Smooth muscle cell of the brain vasculature (primary cell): ENCODE measurements around the gene ZBED1.
"Not testable (repeated sequence)": the region's sequence is repeated elsewhere in the genome, so short reads cannot be mapped to it uniquely, and the experiment has no call there.

Source experiments
- DNase-seq: peaks from one replicate; pipeline ENCODE4 v3.0.0-alpha.2; 2012; ENCODE audit warnings: low read depth, low spot score

The ZBED1 gene

DNA sequence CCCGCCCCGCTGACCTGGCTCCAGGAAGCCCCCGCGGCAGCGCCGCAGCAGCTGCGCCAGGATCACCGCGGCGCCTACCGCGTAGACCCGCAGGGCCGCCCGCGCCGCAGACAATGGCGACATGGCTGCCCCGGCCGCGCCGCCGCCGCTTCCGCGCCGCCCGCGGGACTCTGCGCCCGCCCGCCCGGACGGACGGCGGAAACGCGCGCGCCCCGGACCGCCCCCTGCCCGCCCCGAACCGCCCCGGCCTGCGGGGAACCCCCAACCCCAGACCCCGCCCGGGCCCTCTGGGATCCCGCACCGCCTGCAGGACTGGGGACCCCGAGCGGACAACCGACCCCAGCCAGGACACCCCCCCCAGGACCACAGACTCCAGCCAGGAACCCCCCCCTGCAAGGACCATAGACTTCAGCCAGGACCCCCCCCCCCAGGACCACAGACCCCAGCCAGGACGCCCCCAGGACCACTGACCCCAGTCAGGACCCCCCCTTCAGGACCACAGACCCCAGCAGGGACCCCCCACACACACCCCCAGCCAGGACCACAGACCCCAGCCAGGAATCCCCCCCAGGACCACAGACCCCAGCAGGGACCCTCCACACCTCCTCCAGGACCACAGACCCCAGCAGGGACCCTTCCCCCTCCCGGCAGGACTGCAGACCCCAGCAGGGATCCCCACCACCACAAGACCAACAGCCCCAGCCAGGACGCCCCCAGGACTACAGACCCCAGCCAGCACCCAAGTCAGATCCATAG lies at the start of gene ZBED1, which contains the start of gene DHRSX:
TSS of gene ZBED1 (minus strand) at position 174 of the 756 bp plus-strand sequence. CDS start 10,257 bp downstream, outside the sequence.
TSS of gene DHRSX (minus strand) at position 174 of the 756 bp plus-strand sequence. CDS start at position 123, 51 bp downstream.
- no peak for DNase-seq

DNA sequence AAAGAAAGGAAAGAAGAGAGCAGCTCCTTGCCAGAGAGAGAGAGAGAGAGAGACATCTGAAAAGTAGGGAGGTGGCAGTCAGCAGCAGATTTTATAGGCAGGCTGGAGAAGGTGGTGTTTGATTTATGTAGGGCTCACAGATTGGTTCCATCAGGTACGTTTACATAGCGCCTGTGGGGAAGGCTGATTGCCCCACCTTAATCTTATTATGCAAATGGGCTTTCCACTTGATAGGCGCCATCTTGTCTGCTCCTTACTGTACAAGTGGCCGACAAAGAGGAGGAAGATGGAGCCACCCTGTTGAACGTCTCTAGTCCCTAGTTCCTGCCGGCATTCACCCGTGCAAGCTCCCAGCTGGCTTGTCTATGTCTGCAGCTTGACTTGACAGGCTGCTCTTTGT lies 49.1 kb upstream of the ZBED1 start:
- DNase-seq: no peak

DNA sequence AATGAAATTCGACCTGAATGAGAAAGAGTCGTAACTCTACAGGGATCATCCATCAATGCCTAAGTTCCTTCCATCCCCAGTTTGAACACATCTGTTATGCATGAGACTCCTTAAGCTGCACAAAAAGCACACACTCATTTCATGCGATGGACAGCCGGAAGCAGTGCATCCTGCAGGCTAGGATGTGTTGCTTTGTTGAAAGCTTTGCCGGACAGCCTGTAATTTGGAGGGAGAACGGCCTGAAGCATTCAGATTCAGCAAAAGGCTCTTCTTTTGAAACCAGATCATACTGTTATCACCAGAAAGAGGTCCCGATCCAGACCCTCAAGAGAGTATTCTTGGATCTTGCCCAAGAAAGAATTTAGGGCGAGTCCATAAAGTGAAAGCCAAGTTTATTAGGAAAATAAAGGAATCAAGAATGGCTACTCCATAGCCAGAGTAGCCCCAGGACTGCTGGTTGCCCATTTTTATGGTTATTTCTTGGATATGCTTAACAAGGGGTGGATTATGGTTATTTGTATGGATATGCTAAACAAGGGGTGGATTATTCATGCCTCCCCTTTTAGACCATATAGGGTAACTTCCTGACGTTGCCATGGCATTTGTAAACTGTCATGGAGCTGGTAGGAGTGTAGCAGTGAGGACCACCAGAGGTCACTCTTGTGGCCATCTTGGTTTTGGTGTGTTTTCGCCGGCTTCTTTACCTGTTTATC lies 48.1 kb upstream of the ZBED1 start:
- DNase-seq: no peak

DNA sequence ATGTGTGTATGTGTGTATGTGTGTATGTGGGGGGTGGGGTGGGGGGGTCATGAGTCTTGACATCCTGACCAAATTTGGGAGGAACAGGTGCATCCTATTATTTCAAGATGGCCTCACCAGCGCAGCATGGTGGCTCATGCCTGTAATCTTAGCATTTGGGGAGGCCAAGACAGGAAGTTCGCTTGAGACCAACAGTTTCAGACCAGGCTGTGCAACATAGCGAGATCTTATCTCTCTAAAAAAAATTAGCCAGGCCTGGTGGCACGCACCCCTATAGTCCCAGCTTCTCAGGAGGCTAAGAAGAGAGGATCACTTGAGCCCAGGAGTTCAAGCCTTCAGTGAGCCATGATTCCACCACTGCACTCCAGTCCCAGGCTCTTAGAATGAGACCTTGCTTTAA lies 47.0 kb upstream of the ZBED1 start:
- DNase-seq: no peak

DNA sequence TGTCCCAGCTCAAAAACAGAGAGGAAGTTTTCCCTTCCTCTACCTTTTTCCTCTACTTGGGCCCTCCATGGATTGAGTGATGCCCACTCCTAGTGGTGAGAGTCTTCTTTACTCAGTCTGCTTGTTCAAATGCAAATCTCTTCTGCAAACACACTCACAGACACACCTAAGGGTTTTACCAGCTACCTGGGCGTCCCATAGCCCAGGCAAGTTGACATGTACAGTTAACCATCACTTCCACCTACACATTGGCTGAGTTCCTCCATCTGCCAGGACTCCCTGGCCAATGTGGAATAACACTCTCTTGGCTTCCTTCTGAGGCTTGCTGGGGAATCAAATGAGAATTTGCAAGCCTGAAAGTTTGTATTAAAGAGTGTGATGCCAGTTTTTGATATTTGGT lies 45.7 kb upstream of the ZBED1 start:
- DNase-seq: no peak

DNA sequence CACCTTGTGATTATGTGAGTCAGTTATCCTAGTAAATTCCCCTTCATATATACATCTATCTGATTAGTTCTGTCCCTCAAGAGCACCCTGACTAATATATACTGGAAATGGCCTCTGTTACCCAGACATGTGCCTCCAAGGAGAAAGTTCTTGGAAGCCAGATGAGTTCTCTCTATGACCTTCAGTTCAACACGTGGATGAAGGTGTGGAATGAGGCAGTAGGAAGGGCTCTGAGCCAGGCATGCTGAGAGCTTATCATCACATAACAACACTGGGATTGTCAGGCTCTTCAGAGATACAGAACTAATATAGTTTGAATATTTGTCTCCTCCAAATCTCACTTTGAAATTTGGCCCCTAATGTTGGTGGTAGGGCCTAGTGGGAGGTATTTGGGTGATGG lies 44.4 kb upstream of the ZBED1 start:
- DNase-seq: no peak

DNA sequence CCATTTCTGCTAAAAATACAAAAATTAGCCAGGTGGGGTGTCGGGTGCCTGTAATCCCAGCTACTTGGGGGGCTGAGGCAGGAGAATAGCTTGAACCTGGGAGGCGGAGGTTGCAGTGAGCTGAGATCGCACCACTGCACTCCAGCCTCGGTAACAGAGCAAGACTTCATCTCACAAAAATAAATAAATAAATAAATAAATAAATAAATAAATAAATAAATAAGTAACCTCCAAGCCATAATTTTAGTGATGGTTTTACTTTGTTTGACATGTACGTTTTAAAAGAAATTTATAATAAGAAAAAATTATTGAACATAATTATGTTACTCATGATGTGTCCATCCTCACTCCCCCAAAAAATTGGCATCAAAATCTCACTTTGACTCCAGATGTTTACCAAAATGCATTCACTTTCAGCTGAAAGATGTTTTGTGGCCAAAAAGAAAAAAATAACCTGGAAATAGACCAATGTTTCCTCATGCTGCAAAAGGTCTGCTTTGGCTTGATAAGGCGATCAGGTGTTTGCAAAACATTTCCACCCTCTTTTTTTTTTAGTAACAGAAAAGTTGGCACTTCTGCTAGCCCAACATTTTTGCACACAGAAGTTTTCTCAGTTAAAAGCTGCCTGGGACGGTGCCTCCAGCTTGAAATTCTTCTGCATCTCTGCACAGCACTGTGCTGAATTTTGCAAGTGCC lies 42.2 kb upstream of the ZBED1 start:
- DNase-seq: no peak

DNA sequence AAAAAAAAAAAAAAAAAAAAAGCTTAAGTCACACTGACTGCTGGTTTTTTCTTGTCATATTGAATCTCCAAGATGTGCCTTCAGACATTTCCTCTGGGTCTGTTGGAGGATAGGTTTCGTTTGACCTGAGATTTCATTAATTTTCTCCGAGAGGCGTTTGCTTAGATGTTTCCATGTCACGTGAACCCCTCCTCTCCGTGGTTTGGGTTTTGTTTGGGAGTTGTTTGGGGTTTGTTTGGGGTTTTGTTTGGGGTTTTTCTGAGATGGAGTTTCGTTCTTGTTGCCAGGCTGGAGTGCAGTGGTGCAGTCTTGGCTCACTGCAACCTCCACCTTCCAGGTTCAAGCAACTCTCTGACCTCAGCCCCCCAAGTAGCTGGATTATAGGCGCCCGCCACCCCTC lies 40.8 kb upstream of the ZBED1 start:
- DNase-seq: no peak

DNA sequence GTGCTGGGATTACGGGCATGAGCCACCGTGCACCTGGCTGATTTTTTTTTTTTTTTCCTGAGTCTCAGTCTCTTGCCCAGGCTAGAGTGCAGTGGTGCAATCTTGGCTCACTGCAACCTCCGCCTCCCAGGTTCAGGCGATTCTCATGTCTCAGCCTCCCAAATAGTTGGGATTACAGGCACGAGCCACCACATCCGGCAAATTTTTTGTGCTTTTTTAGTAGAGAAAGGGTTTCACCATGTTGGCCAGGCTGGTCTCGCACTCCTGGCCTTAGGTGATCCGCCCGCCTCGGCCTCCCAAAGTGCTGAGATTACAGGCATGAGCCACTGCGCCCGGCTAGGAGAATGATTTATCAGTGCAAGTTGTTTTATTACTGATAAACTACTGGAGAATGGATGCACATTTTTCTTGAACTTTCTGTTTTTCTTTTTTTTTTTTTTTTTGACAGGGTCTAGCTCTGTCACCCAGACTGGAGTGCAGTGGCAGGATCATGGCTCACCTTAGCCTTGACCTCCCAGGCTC lies 39.7 kb upstream of the ZBED1 start:
- DNase-seq: no peak

DNA sequence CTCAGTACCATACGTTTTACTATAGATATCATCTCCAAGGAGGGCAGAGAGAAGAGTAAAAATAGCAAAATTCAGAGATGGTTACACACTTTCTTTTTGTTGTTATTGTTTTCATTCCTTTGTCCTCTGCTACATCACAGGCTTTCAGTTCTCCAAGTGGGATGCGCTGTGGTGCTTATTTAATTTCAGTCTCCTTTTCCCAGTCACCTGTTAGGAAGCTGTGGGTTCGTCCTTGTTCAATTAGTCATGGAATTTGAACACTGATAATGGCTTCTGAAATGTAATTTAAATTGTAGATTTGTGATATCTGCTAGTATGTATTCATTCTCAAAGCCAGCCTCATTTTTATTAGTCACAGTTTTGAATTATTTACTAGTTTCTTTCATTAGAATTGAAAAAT lies 38.8 kb upstream of the ZBED1 start:
- no peak for DNase-seq

DNA sequence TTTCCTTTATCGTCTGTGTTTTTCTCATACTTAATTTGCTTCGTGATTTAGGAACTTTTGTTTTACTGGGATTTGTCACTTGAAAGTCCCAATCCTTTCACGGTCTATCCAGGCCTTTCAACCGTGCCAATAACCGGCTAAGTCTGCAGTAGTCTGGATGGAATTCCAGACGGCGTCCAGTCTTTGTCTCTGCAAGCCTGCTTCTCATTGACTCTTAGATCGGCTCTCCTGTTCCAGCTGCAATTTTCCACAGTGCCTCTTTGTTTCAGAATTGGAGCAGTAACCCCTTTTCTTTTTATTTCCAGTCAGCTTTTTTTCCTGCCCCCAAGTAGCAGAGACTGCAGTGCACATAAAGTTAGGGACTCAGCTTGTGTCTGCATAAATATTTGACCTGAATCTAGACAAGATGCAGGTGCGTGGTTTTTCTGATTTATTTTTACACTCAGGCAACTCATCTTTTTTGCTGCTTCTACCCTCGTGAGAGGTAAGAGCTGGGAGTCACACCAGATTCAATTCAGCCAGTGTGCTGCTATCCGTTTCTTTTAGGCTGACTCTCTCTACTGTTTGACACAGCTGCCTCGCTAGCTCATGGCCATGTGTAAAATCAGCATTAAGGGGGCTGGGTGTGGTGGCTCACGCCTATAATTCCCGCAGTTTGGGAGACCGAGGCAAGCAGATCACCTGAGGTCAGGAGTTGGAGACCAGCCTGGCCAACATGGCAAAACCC lies 37.4 kb upstream of the ZBED1 start:
- no peak for DNase-seq

DNA sequence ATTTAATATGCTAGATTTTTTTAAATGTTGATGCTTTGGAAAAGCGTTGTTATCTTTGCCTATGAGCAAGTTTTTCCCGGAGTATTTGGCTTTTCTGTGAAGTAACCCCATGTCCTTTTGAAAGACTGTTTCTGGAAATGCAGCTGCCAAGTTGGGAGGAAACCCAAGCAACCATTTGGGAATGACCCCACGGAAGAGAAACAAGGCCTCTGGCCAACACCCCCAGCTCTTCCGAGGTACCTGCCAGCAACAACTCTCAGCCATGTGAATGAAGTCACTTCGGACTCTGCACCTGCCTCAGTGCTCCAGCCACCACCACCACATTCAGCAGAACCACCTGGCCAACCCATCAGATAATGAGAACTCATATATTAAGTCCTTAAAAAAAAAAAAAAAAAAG lies 36.2 kb upstream of the ZBED1 start:
- DNase-seq: no peak

DNA sequence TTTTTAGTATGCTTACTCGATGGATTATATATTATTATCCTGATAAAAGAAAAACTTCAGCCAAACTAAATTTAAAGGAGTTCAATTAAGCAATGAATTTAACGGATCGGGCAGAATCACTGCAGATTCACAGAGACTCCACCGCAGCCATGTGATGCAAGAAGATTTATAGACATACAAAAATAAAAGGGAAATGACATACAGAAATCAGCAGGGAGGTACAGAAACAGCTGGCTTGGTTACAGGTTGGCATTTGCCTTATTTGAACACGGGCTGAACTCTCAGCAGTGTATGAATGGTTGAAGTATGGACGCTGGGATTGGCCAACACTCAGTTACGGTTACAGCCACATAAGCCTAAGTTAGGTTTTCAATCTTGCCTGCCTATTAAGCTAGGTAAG lies 35.4 kb upstream of the ZBED1 start:
- no peak for DNase-seq

DNA sequence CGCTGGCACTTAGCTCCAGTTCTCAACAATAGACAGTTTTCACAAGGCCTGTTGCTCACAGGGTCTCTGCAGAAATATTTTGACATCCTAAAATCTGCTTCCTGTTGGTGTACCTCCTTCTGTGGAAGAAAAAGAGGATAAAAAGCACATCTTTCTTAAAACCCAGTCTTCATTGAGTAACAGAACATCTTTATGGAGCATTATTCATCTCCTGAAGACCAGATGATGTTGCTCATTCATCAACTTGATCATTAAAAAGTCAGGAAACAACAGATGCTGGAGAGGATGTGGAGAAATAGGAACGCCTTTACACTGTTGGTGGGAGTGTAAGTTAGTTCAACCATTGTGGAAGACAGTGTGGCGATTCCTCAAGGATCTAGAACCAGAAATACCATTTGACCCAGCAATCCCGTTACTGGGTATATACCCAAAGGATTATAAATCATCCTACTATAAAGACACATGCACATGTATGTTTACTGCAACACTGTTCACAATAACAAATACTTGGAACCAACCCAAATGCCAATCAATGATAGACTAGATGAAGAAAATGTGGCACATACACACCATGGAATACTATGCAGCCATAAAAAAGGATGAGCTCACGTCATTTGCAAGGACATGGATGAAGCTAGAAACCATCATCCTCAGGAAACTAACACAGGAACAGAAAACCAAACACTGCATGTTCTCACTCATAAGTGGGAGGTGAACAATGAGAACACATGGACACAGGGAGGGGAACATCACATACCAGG lies 33.7 kb upstream of the ZBED1 start:
- DNase-seq: not testable (repeated sequence)

DNA sequence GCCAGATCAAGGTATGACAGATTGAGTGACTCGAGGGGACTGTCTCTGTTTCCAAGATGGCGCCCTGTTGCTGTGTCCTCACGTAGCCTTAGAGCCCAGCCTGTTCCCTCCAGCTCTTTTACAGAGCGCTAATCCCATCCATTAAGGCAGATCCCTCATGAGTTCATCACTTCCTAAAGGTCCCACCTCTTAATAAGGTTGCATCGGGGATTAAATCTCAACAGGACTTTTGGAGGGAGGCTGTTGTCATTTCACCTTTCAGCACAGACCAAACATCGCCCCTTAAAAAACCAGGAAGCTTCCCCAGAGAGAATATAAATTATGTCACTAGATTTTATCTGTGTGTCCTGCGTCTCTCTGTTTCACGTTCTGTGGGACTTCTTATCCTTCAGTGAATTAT lies 32.6 kb upstream of the ZBED1 start:
- no peak for DNase-seq

DNA sequence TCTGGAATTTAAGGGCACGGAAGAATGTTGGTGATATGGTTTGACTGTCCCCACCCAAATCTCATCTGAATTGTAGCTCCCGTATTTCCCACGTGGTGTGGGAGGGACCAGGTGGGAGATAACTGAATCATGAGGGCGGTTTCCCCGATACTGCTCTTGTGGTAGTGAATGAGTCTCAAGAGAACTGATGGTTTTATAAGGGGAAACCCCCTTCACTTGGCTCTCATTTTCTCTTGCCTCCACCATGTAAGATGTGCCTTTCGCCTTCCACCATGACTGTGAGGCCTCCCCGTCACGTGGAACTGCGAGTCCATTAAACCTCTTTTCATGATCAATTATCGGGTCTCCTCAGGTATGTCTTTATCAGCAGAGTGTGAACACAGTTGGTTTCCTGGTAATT lies 25.6 kb upstream of the ZBED1 start:
- DNase-seq: no peak

DNA sequence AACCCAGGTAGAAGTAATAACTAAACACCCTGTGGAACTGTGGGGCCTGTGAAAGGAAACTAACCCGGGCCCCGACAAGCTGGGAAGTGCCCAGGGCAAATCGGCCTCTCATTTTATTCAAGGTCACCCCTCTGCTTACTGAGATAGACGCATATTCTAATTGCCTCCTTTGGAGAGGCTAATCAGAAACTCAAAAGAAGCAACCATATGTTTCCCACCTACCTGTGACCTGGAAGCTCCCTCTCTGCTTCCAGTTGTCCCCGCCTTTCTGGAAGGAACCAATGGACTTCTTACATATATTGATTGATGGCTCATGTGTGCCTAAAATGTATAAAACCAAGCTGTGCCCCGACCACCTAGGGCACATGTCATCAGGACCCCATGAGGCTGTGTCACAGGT lies 23.1 kb upstream of the ZBED1 start:
- no peak for DNase-seq

DNA sequence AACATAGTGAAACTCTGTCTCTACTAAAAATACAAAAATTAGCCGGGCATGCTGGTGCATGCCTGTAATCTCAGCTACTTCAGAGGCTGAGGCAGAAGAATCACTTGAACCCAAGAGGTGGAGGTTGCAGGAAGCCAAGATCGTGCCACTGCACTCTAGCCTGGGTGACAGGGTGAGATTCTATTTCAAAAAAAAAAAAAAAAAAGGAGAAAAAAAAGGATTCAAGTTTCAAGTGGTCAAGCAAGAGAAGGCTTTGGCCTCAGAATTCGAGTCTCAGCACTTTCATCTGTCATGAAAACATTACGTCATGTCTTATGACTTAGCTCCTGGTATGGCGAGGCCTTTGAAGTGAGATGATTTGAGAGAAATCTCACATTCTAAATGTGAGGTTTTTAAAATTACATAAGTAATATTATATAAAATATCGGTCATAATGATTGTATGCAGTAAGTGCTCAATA lies 21.2 kb upstream of the ZBED1 start:
- no peak for DNase-seq

DNA sequence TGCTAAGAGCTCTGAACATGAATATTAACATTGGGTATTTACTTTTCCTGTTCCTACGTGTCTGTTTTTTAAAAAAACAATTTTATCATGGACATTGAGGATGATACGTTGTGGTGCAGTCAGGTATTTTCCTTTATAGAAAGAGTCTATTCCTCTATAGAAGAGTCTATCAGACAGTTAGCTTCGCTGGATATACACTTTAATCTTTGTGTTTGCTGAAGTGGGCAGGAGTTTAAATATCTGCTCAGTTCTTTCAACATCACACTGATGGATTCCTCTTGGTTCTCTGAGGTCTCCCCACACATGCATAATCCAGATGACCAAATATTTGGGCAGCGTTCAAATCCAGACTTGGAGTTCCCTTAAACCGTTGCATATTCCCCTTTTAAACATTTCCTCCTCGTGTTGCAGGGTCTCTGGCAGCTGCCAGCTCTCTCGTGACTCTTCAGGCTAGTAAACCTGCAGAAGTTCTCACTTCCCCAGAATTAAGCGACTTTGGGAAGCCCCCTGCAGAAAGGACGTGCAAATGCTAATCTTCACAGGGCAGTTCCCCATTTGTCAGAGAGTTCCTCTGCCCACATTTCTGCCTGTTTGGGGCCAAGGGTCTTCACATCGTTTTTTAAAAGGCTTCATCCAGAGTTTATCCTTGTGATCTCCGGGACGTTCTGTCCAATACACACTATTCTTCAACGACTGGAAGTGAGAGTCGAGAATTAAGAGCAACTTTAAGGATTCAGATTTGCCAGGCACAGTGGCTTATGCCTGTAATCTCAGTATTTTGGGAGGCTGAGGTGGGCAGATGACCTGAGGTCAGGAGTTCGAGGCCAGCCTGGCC lies 20.5 kb upstream of the ZBED1 start:
- no peak for DNase-seq

DNA sequence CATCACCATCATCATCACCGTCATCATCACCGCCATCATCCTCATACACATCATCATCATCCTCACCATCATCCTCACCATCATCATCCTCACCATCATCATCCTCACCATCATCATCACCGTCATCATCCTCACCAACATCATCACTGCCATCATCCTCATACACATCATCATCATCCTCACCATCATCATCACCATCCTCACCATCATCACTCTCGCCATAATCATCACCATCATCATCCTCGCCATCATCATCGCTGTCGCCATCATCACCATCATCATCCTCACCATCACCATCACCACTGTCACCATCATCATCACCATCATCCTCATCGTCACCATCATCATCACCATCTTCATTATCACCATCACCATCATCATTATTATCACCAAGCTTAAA lies 19.8 kb upstream of the ZBED1 start:
- DNase-seq: no peak
